Stimulated activated memory B cell treated with anti-CD40 and anti-IgM and Interleukin-4, amounts not matched to agents 10 μg/mL and 1 μg/mL and 100 μg/mL, for 72 hours (primary cell): Measurements from ENCODE around the gene PDGFA.

Experiments used
- ATAC-seq: fragments of 150-1000 bp; cut with Tn5 transposase; 2 replicates; pipeline ENCODE4 v1.10.0; 2021
- H3K27ac Mint-ChIP-seq: one replicate; pipeline ENCODE4 v1.8.0; 2022; ENCODE audit warnings: mild to moderate bottlenecking, mixed read lengths
- H3K27me3 Mint-ChIP-seq: one replicate; pipeline ENCODE4 v1.8.0; 2022; ENCODE audit warnings: mixed read lengths
- H3K36me3 Mint-ChIP-seq: one replicate; pipeline ENCODE4 v1.8.0; 2022; ENCODE audit warnings: mixed read lengths
- H3K4me1 Mint-ChIP-seq: one replicate; pipeline ENCODE4 v1.8.0; 2022; ENCODE audit warnings: mixed read lengths
- H3K4me3 Mint-ChIP-seq: one replicate; pipeline ENCODE4 v1.8.0; 2022; ENCODE audit warnings: mild to moderate bottlenecking, moderate library complexity, mixed read lengths
- H3K9me3 Mint-ChIP-seq: one replicate; pipeline ENCODE4 v1.8.0; 2022; ENCODE audit warnings: mixed read lengths

Gene PDGFA

DNA sequence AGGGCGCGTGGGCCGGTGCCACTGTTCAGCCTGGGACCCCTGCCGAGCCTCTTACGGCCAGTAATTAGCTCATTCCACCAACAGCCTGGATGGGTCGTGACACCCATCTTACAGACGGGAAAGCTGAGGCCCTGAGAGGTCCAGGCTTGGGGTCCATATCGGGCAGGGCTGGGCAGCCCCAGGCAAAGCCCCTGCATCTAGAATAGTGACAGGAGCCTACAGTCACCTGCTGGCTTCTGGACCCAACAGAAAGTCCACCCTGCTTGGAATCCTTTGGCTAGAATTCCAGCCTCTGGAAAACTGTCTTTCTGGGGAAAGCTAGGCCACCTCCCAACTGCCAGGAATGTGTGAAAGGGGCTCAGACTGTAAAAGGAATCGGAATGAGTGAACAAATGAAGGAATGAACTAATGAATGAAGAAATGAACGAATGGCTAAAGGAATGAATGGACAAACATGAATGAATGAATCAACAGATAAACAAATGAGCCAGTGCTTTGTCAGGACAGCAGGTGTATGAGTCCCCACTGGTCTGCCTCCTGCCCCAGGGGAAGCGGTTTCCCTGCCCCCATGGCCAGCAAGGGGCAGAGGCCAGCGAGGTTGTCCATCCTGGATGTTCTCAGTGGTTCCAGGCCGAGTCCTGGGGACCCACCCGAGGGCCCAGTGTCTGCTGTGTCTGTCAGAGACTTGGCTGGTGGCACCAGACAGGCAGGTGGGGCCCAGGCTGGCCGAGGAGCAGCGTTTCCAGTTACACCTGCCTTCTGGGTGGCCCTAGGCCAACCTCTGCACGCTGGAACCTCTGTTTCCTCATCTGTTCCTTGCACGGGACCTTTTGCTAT, 24.1 kb upstream of the PDGFA start:
- Mint-ChIP-seq H3K27ac (no peak overlapping the region), H3K36me3 (peaks cover 4% of the 10 kb centered on the region)
- ATAC-seq: no peak

DNA sequence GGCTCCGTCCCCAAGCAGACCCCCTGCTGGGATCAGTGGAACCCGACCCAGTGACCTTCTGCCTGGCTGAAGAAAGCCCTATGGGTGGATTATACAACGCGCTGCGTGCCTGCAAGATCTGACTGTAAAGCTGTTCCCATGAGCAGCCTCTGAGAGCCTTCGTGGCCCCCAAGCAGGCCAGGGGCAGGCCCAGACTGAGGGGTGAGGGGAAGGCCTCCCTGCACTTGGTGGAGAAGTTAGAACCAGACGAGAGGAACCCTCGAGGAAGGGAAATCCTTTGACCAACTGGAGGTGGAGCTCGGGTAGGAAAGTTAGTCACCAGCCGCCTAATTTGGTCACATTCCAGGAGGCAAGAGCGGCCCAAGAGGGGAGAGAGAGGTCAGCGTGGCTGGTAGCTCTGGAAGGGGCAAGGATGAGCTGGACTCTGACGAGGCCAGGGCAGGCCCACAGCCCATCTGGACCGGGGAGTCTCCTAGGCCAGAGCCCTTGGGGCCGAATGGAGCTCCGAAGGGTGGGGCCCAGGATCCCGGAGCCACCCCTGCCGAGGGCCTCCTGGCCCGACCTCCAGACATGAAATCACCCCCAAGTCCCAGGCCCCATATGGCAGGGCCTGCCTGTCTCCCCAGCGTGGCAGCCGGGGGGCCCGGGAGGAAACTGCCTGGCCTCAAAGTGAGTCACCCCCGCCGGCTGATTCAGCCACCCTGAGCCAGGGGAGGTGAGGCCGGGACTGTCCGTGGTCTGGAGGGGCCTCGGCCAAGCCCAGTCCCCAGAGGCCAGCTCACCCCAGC, 23.3 kb upstream of the PDGFA start:
- no peak for ATAC-seq
- Mint-ChIP-seq H3K4me1 (peaks cover 5% of the 10 kb centered on the region), H3K27ac (no peak overlapping the region), H3K4me3 (no peak overlapping the region), H3K36me3 (no peaks in the 10 kb centered on the region), H3K27me3 (peaks cover 14% of the 10 kb centered on the region), H3K9me3 (peaks cover 6% of the 10 kb centered on the region)

More for the DNA sequence above, 24.1 kb upstream of the PDGFA start:
- peaks cover 14% of the 10 kb centered on the region for H3K27me3 Mint-ChIP-seq
- H3K9me3 Mint-ChIP-seq: peaks cover 6% of the 10 kb centered on the region
- no peak overlapping the region for H3K4me3 Mint-ChIP-seq
- peaks cover 5% of the 10 kb centered on the region for H3K4me1 Mint-ChIP-seq

DNA sequence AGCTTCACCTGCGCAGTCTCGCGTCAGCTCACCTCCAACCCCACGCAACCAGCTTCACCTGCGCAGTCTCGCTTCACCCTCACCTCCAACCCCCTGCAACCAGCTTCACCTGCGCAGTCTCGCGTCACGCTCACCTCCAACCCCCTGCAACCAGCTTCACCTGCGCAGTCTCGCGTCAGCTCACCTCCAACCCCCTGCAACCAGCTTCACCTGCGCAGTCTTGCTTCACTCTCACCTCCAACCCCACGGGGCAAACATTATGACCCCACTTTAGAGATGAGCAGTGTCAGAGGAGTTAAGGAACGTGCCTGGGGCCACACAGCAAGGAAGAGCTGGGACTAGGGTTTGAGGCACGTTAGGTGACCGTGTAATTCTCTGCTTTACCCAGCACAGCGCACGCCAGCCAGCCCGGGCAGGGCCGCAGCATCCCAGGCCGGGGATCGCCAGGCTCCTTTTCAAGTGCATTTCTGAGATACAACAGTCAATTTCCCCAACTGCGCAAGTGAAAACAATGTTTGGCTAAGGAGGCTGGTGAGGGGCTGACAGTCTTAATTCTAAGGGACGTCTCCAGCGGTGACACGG, 22.6 kb upstream of the PDGFA start:
- Mint-ChIP-seq H3K36me3 (no peaks in the 10 kb centered on the region), H3K9me3 (peaks cover 6% of the 10 kb centered on the region), H3K4me3 (no peak overlapping the region), H3K27me3 (peaks cover 17% of the 10 kb centered on the region), H3K4me1 (peaks cover 5% of the 10 kb centered on the region), H3K27ac (no peak overlapping the region)
- ATAC-seq: no peak

DNA sequence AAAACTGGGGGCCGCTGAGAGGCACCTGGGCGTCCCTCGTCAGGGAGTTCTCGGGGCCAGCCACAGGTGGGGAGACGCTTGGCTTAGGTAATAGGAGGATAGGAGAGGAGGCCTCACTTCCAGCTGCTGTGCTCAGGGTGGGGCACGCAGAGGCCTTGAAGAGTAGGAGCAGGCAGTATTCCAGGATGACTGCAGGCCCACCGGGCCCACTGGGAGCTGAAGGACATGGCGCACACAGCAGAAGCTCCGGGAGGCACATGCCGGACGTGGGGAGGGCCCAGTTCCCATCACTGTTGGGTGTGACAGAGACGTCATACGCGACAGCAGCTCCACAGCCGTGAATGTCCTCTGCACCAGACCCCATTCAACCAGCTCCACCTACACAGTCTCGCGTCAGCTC, 22.0 kb upstream of the PDGFA start:
- no peak overlapping the region for H3K4me3 Mint-ChIP-seq
- H3K9me3 Mint-ChIP-seq: peaks cover 6% of the 10 kb centered on the region
- no peak for ATAC-seq
- peaks cover 5% of the 10 kb centered on the region for H3K4me1 Mint-ChIP-seq
- no peak overlapping the region for H3K27ac Mint-ChIP-seq
- H3K27me3 Mint-ChIP-seq: peaks cover 22% of the 10 kb centered on the region
- H3K36me3 Mint-ChIP-seq: no peaks in the 10 kb centered on the region

DNA sequence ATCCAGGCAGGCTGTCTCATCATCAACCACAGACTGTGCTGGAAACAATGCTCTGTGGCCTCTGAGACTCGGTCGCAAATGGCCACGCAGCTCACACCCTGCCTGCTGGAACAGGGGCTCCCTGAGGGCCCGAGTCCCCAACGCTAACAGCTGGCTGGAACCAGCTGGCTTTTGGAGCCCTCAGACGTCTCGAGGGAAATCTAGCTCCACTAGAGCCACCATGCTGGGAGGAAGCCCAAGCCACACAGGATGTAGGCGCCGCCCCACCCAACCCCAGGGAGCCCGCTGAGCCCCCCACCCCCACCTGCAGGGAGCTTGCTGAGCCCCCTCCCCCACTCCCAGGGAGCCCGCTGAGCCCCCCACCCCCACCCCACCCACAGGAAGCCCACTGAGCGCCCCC, 21.4 kb upstream of the PDGFA start:
- H3K9me3 Mint-ChIP-seq: peaks cover 6% of the 10 kb centered on the region
- no peak for ATAC-seq
- H3K4me3 Mint-ChIP-seq: no peak overlapping the region
- H3K36me3 Mint-ChIP-seq: no peaks in the 10 kb centered on the region
- H3K27me3 Mint-ChIP-seq: peaks cover 25% of the 10 kb centered on the region
- H3K27ac Mint-ChIP-seq: no peak overlapping the region
- H3K4me1 Mint-ChIP-seq: peaks cover 5% of the 10 kb centered on the region

GRCh38 chr7:540579-540978, 20.9 kb upstream of the PDGFA start:
- Mint-ChIP-seq H3K4me3 (no peak overlapping the region), H3K9me3 (peaks cover 6% of the 10 kb centered on the region), H3K27me3 (peaks cover 26% of the 10 kb centered on the region), H3K36me3 (no peaks in the 10 kb centered on the region), H3K27ac (no peak overlapping the region), H3K4me1 (peaks cover 5% of the 10 kb centered on the region)
- ATAC-seq: no peak

- peaks cover 33% of the 10 kb centered on the region for H3K27me3 Mint-ChIP-seq
- peaks cover 5% of the 10 kb centered on the region for H3K4me1 Mint-ChIP-seq
- H3K4me3 Mint-ChIP-seq: no peak overlapping the region
- no peak for ATAC-seq
- peaks cover 3% of the 10 kb centered on the region for H3K9me3 Mint-ChIP-seq
- H3K27ac Mint-ChIP-seq: no peak overlapping the region
- H3K36me3 Mint-ChIP-seq: no peaks in the 10 kb centered on the region
These were observed 20.2 kb upstream of the PDGFA start for GRCh38 chr7:539731-540411.

DNA sequence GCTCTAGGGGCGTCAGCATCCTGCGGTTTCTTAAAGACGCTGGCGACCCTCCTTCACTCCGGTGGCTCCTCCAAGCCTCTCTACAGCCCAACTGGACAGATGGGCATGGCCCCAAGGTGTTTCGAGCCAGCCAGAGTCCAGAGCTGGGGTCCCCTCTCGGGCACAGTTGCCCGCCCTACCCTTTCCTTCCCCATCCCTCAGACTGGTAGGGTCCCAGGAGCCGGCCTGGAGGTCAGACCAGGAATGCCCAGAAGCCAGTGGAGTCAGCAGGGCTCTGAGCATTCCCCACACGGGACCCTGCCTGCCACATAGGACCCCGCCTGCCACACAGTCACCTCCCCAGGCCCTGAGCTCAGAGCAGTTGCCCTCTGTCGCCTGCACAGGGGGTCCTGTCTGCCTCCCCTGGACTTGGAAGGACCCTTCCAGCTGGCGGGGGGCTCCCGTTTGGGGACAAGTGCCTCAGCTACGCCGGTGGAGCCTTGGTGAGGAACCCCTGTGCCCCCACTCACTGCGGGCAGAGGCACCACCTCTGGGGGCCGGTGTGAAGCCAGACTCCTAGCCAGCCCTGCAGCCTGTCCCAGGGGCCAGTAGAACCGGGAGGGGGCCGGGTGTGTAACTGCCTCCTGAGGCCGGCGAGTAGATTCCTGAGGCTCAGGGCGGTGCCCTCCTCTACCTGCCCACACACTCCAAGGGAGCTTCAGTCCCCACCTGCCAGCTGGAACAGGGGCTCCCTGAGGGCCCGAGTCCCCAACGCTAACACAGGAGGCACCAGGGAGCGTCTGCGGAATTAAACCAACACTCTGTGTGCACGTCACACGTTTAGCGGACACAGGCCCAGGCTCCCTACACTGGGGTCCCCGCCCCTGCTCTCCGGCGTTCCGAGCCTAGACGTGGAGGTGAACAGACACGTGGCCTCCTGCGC, 19.4 kb upstream of the PDGFA start:
- Mint-ChIP-seq H3K36me3 (no peaks in the 10 kb centered on the region), H3K9me3 (peaks cover 3% of the 10 kb centered on the region), H3K27ac (no peak overlapping the region), H3K27me3 (peaks cover 42% of the 10 kb centered on the region), H3K4me1 (peaks cover 5% of the 10 kb centered on the region), H3K4me3 (no peak overlapping the region)
- no peak for ATAC-seq

GRCh38 chr7:537911-538634, 18.4 kb upstream of the PDGFA start:
- Mint-ChIP-seq H3K9me3 (peaks cover 5% of the 10 kb centered on the region), H3K27me3 (peaks cover 47% of the 10 kb centered on the region), H3K27ac (no peak overlapping the region), H3K4me3 (no peak overlapping the region), H3K36me3 (no peaks in the 10 kb centered on the region), H3K4me1 (peaks cover 5% of the 10 kb centered on the region)
- ATAC-seq: peak; percentile 6

- peaks cover 33% of the 10 kb centered on the region for H3K27me3 Mint-ChIP-seq
- H3K4me3 Mint-ChIP-seq: no peak overlapping the region
- peaks cover 3% of the 10 kb centered on the region for H3K9me3 Mint-ChIP-seq
- ATAC-seq: no peak
- no peak overlapping the region for H3K27ac Mint-ChIP-seq
- no peaks in the 10 kb centered on the region for H3K36me3 Mint-ChIP-seq
- H3K4me1 Mint-ChIP-seq: peaks cover 10% of the 10 kb centered on the region
These were observed 16.6 kb upstream of the PDGFA start for GRCh38 chr7:536231-536630.

GRCh38 chr7:534959-535358, 15.3 kb upstream of the PDGFA start:
- peaks cover 18% of the 10 kb centered on the region for H3K4me1 Mint-ChIP-seq
- H3K27me3 Mint-ChIP-seq: peaks cover 33% of the 10 kb centered on the region
- no peak for ATAC-seq
- no peak overlapping the region for H3K4me3 Mint-ChIP-seq
- H3K9me3 Mint-ChIP-seq: peaks cover 3% of the 10 kb centered on the region
- no peak overlapping the region for H3K27ac Mint-ChIP-seq
- no peaks in the 10 kb centered on the region for H3K36me3 Mint-ChIP-seq

GRCh38 chr7:534075-534474, 14.4 kb upstream of the PDGFA start:
- Mint-ChIP-seq H3K27me3 (peaks cover 33% of the 10 kb centered on the region), H3K36me3 (no peaks in the 10 kb centered on the region), H3K9me3 (peaks cover 3% of the 10 kb centered on the region), H3K4me1 (peaks cover 19% of the 10 kb centered on the region), H3K4me3 (no peak overlapping the region), H3K27ac (no peak overlapping the region)
- ATAC-seq: no peak

GRCh38 chr7:533266-533665, 13.6 kb upstream of the PDGFA start:
- H3K36me3 Mint-ChIP-seq: no peaks in the 10 kb centered on the region
- peaks cover 19% of the 10 kb centered on the region for H3K4me1 Mint-ChIP-seq
- ATAC-seq: peak; percentile 18
- peaks cover 3% of the 10 kb centered on the region for H3K9me3 Mint-ChIP-seq
- no peak overlapping the region for H3K4me3 Mint-ChIP-seq
- H3K27me3 Mint-ChIP-seq: peaks cover 33% of the 10 kb centered on the region
- H3K27ac Mint-ChIP-seq: no peak overlapping the region
